Tracheal epithelial cell (primary cell): ENCODE measurements around the gene NUP37. TPM values are rescaled to one million over a fixed set of nuclear protein-coding genes. Genes with fewer than 3 reads are reported as not detected.

Experiments used
- total RNA-seq: library from RNA; depleted of rRNA; stranded (reverse); fragments of >200 nt; gene quantifications from 2 replicates; pipeline ENCODE4 v1.2.1, GENCODE V29; 2014

NUP37 gene
- 28.8 and 33.7 TPM in 2 replicates for total RNA-seq

GRCh38 chr12:102119674-102120563 is at the start of gene NUP37, which contains the start of gene PARPBP:
TSS of gene NUP37 (minus strand) at chr12:102120114. CDS start at chr12:102118518, 1,596 bp downstream.
TSS of gene PARPBP (plus strand) at chr12:102120183. CDS start at chr12:102123889, 3,706 bp downstream.

GRCh38 chr12:102061560-102062418 is 58.1 kb downstream of the NUP37 start, which contains the start of gene WASHC3:
TSS of gene WASHC3 (minus strand) at chr12:102061991. CDS start at chr12:102061962, 29 bp downstream.

Other genes with a start within 250 kb of the NUP37 start
- gene DRAM1, start 242.5 kb downstream of the NUP37 start, total RNA-seq, result 3.6 and 19.5 TPM in 2 replicates
- 46.3 and 74.9 TPM in 2 replicates for gene WASHC3, start 58.1 kb downstream of the NUP37 start, total RNA-seq
- gene PARPBP, start 69 bp upstream of the NUP37 start, total RNA-seq, result 2.6 and 3.9 TPM in 2 replicates
- gene PMCH, start 77.7 kb upstream of the NUP37 start, total RNA-seq, result 0.64 TPM in 1 of 2 replicates, not detected in the other